ENCODE results near the gene MAD1L1. TPM values are rescaled to one million over a fixed set of nuclear protein-coding genes. Genes with fewer than 3 reads are reported as not detected.

Gene MAD1L1
- total and polyA plus RNA-seq, 4 donors, result 12.8 to 20.7 (median 16.5) TPM

GRCh38 chr7:1856888-1857441, 375.8 kb downstream of the MAD1L1 start:
- Histone ChIP-seq H3K4me1 (ENCODE audit: control insufficient read depth in 4 of 4, insufficient read depth in 4 of 4, low read length in 3 of 4) (peaks cover 2 to 29% (median 21%) of the 10 kb centered on the region in 4 donors), H3K36me3 (ENCODE audit: control insufficient read depth in 4 of 4, insufficient read depth in 3 of 4, low read depth in 1 of 4, low read length in 3 of 4) (no peaks in the 10 kb centered on the region), H3K9ac (ENCODE audit: low read depth in 1 of 2, low read length in 2 of 2) (no peak overlapping the region), H3K9me3 (ENCODE audit: control insufficient read depth in 4 of 4, low read length in 3 of 4) (no peaks in the 10 kb centered on the region), H3K27ac (ENCODE audit: low read depth in 1 of 2, low read length in 2 of 2) (no peak overlapping the region), H3K4me3 (ENCODE audit: low read depth in 1 of 3, low read length in 3 of 3) (no peak overlapping the region), H3K27me3 (ENCODE audit: control insufficient read depth in 4 of 4, insufficient read depth in 4 of 4, low read length in 3 of 4) (no peaks in the 10 kb centered on the region)
- 94% methylated on average over 24 of the region's 24 CpGs for WGBS
- DNase-seq (ENCODE audit: low spot score), result no peak
- TF ChIP-seq EGR1 (IDR thresholded peaks at IDR 0.05; ENCODE audit: low read depth in 2 of 2), result no peak

GRCh38 chr7:1856161-1856887, 376.4 kb downstream of the MAD1L1 start:
- H3K27ac ChIP-seq (ENCODE audit: low read depth in 1 of 2, low read length in 2 of 2), result no peak overlapping the region
- H3K36me3 ChIP-seq (ENCODE audit: control insufficient read depth in 4 of 4, insufficient read depth in 3 of 4, low read depth in 1 of 4, low read length in 3 of 4), result no peaks in the 10 kb centered on the region
- H3K9ac ChIP-seq (ENCODE audit: low read depth in 1 of 2, low read length in 2 of 2), result no peak overlapping the region
- H3K4me1 ChIP-seq (ENCODE audit: control insufficient read depth in 4 of 4, insufficient read depth in 4 of 4, low read length in 3 of 4), result peaks cover 4 to 36% (median 25%) of the 10 kb centered on the region in 4 donors
- no peak overlapping the region for H3K4me3 ChIP-seq (ENCODE audit: low read depth in 1 of 3, low read length in 3 of 3)
- 86% methylated on average over 45 of the region's 45 CpGs for WGBS
- no peak for TF ChIP-seq GABPA (IDR thresholded peaks at IDR 0.05 in 1 of 2, conservative IDR thresholded peaks at IDR 0.05 in 1 of 2)
- TF ChIP-seq NR2F2 (IDR thresholded peaks at IDR 0.05), result no peak
- TF ChIP-seq HNF4G (IDR thresholded peaks at IDR 0.05), result no peak
- TF ChIP-seq YY1 (IDR thresholded peaks at IDR 0.05), result no peak
- no peak for TF ChIP-seq HNF4A (conservative IDR thresholded peaks at IDR 0.05)
- no peak for TF ChIP-seq ATF3 (IDR thresholded peaks at IDR 0.05)
- TF ChIP-seq CTCF (IDR thresholded peaks at IDR 0.05; ENCODE audit: low read depth, low read length, missing input control), result no peak
- H3K9me3 ChIP-seq (ENCODE audit: control insufficient read depth in 4 of 4, low read length in 3 of 4), result no peaks in the 10 kb centered on the region
- DNase-seq (ENCODE audit: low spot score), result peak; percentile 59
- H3K27me3 ChIP-seq (ENCODE audit: control insufficient read depth in 4 of 4, insufficient read depth in 4 of 4, low read length in 3 of 4), result no peaks in the 10 kb centered on the region

- no peaks in the 10 kb centered on the region for H3K9me3 ChIP-seq (ENCODE audit: control insufficient read depth in 4 of 4, low read length in 3 of 4)
- no peak for DNase-seq (ENCODE audit: low spot score)
- no peaks in the 10 kb centered on the region for H3K27me3 ChIP-seq (ENCODE audit: control insufficient read depth in 4 of 4, insufficient read depth in 4 of 4, low read length in 3 of 4)
- H3K4me1 ChIP-seq (ENCODE audit: control insufficient read depth in 4 of 4, insufficient read depth in 4 of 4, low read length in 3 of 4), result peaks cover 7 to 41% (median 28%) of the 10 kb centered on the region in 4 donors
- WGBS, result 90% methylated on average over 14 of the region's 14 CpGs
- H3K27ac ChIP-seq (ENCODE audit: low read depth in 1 of 2, low read length in 2 of 2), result no peak overlapping the region
- H3K36me3 ChIP-seq (ENCODE audit: control insufficient read depth in 4 of 4, insufficient read depth in 3 of 4, low read depth in 1 of 4, low read length in 3 of 4), result no peaks in the 10 kb centered on the region
- H3K9ac ChIP-seq (ENCODE audit: low read depth in 1 of 2, low read length in 2 of 2), result no peak overlapping the region
- no peak overlapping the region for H3K4me3 ChIP-seq (ENCODE audit: low read depth in 1 of 3, low read length in 3 of 3)
- no peak for TF ChIP-seq EGR1 (IDR thresholded peaks at IDR 0.05; ENCODE audit: low read depth in 2 of 2)
- TF ChIP-seq HNF4G (IDR thresholded peaks at IDR 0.05), result no peak
- TF ChIP-seq RAD21 (IDR thresholded peaks at IDR 0.05), result no peak
- TF ChIP-seq HNF4A (conservative IDR thresholded peaks at IDR 0.05), result no peak
- TF ChIP-seq JUND (IDR thresholded peaks at IDR 0.05), result no peak
- no peak for TF ChIP-seq FOXA1 (IDR thresholded peaks at IDR 0.05)
- TF ChIP-seq TAF1 (conservative IDR thresholded peaks at IDR 0.05), result no peak
- no peak for TF ChIP-seq ATF3 (IDR thresholded peaks at IDR 0.05)
- TF ChIP-seq ZBTB33 (IDR thresholded peaks at IDR 0.05), result no peak
- no peak for TF ChIP-seq RXRA (IDR thresholded peaks at IDR 0.05)
- TF ChIP-seq GABPA (IDR thresholded peaks at IDR 0.05 in 1 of 2, conservative IDR thresholded peaks at IDR 0.05 in 1 of 2), result no peak
- TF ChIP-seq YY1 (IDR thresholded peaks at IDR 0.05), result no peak
- TF ChIP-seq SP1 (IDR thresholded peaks at IDR 0.05), result no peak
- no peak for TF ChIP-seq REST (IDR thresholded peaks at IDR 0.05)
- no peak for TF ChIP-seq NR2F2 (IDR thresholded peaks at IDR 0.05)
- no peak for TF ChIP-seq FOXA2 (IDR thresholded peaks at IDR 0.05)
Observed at GRCh38 chr7:1855725-1856160, 377.0 kb downstream of the MAD1L1 start.
